Measurements from ENCODE around the gene SMC5. TPM values are rescaled to one million over a fixed set of nuclear protein-coding genes. Genes with fewer than 3 reads are reported as not detected.
A peak's percentile ranks its signal among the peaks of the same experiment; 100 is the strongest.
"Not testable (repeated sequence)": the region's sequence is repeated elsewhere in the genome, so short reads cannot be mapped to it uniquely, and the experiment has no call there.

Gene SMC5
- total and polyA plus RNA-seq, 9 donors: 20.0 to 41.2 (median 29.3) TPM

DNA sequence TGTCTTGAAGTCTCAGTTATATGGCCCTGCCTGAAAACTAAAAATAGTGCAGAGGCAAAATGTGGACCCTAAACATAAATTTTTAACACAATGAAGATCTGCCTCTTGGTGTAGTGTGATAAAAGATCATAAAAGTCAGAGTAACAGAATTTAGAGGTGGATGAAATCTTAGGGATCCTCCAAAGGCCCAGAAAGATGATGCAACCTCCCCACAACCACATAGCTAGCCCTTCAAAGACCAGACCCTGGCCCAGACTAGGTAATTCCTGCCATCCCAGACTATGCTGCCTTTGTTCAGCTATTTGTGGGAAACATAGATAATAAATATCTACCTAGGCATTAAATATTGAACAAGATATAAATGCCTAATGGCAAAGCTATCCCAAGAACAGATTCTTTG is 140.4 kb downstream of the SMC5 start:
- Histone ChIP-seq H3K36me3 (ENCODE audit: control insufficient read depth, insufficient read depth, low read length) (no peaks in the 10 kb centered on the region), H3K27me3 (ENCODE audit: control insufficient read depth, insufficient read depth, low read length) (no peaks in the 10 kb centered on the region), H3K4me3 (ENCODE audit: low read length) (no peak overlapping the region), H3K9me3 (replicated peaks; ENCODE audit: control insufficient read depth, low read depth, low read length) (no peaks in the 10 kb centered on the region), H3K27ac (ENCODE audit: low read length) (no peak overlapping the region), H3K4me1 (ENCODE audit: control insufficient read depth, insufficient read depth, low read length) (no peaks in the 10 kb centered on the region)
- DNase-seq: no peak

- DNase-seq: no peak
- no peaks in the 10 kb centered on the region for H3K4me1 ChIP-seq (ENCODE audit: control insufficient read depth, insufficient read depth, low read length)
- 46% methylated on average over 2 of the region's 5 CpGs for WGBS (ENCODE audit: insufficient coverage)
- no peaks in the 10 kb centered on the region for H3K27me3 ChIP-seq (ENCODE audit: control insufficient read depth, insufficient read depth, low read length)
- no peak overlapping the region for H3K27ac ChIP-seq (ENCODE audit: low read length)
- no peak overlapping the region for H3K4me3 ChIP-seq (ENCODE audit: low read length)
- no peaks in the 10 kb centered on the region for H3K36me3 ChIP-seq (ENCODE audit: control insufficient read depth, insufficient read depth, low read length)
- H3K9me3 ChIP-seq (replicated peaks; ENCODE audit: control insufficient read depth, low read depth, low read length): no peaks in the 10 kb centered on the region
Measured at GRCh38 chr9:70400107-70400892, 141.5 kb downstream of the SMC5 start.

DNA sequence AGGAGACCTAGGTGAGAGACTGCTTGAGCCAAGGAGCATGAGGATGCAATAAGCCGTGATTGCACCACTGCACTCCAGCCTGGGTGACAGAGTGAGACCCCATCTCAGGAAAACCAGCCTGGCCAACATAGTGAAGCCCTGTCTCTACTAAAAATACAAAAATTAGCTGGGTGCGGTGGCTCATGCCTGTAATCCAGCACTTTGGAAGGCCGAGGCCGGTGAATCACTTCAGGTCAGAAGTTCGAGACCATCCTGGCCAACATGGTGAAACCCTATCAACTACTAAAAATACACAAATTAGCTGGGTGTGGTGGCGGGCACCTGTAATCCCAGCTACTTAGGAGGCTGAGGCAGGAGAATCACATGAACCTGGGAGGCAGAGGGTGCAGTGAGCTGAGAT is 142.5 kb downstream of the SMC5 start:
- 88% methylated on average over 1 of the region's 6 CpGs for WGBS (ENCODE audit: insufficient coverage)
- DNase-seq; H3K4me3 ChIP-seq (ENCODE audit: low read length); H3K27me3 ChIP-seq (ENCODE audit: control insufficient read depth, insufficient read depth, low read length); H3K4me1 ChIP-seq (ENCODE audit: control insufficient read depth, insufficient read depth, low read length); H3K9me3 ChIP-seq (replicated peaks; ENCODE audit: control insufficient read depth, low read depth, low read length); H3K36me3 ChIP-seq (ENCODE audit: control insufficient read depth, insufficient read depth, low read length); H3K27ac ChIP-seq (ENCODE audit: low read length): not testable (repeated sequence)

GRCh38 chr9:70402213-70402612 is 143.4 kb downstream of the SMC5 start:
- Histone ChIP-seq H3K27me3 (ENCODE audit: control insufficient read depth, insufficient read depth, low read length) (no peaks in the 10 kb centered on the region), H3K36me3 (ENCODE audit: control insufficient read depth, insufficient read depth, low read length) (no peaks in the 10 kb centered on the region), H3K27ac (ENCODE audit: low read length) (no peak overlapping the region), H3K4me1 (ENCODE audit: control insufficient read depth, insufficient read depth, low read length) (peaks cover 5% of the 10 kb centered on the region), H3K9me3 (replicated peaks; ENCODE audit: control insufficient read depth, low read depth, low read length) (no peaks in the 10 kb centered on the region), H3K4me3 (ENCODE audit: low read length) (no peak overlapping the region)
- DNase-seq: no peak
- no CpG with 5 or more reads among the region's 1 CpG for WGBS (ENCODE audit: insufficient coverage)

GRCh38 chr9:70403166-70403565 is 144.4 kb downstream of the SMC5 start:
- H3K36me3 ChIP-seq (ENCODE audit: control insufficient read depth, insufficient read depth, low read length): no peaks in the 10 kb centered on the region
- H3K4me3 ChIP-seq (ENCODE audit: low read length): no peak overlapping the region
- DNase-seq: no peak
- H3K4me1 ChIP-seq (ENCODE audit: control insufficient read depth, insufficient read depth, low read length): peaks cover 10% of the 10 kb centered on the region
- no peaks in the 10 kb centered on the region for H3K9me3 ChIP-seq (replicated peaks; ENCODE audit: control insufficient read depth, low read depth, low read length)
- 67% methylated on average over 1 of the region's 2 CpGs for whole genome bisulfite sequencing (ENCODE audit: insufficient coverage)
- H3K27me3 ChIP-seq (ENCODE audit: control insufficient read depth, insufficient read depth, low read length): no peaks in the 10 kb centered on the region
- H3K27ac ChIP-seq (ENCODE audit: low read length): no peak overlapping the region

DNA sequence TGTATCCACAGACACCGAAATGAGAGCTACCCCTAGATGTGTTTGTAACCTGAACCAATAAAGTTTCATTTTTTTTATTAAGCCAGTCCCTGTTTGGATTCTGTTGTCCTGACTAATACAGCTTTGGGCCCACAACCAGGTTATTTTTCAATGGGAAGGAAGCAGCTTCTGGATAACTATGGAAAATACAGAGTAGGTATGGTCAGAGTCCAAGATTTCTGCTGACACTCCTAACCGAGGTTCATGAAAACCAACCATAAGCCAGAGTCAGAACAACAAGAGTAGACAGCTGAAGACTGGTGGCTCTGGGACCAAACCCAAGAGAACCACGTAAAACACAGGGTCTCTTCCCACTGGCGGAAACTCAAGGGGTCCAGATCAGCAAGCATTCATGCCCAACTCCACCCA is 144.8 kb downstream of the SMC5 start:
- Histone ChIP-seq H3K4me3 (ENCODE audit: low read length) (no peak overlapping the region), H3K27ac (ENCODE audit: low read length) (no peak overlapping the region), H3K4me1 (ENCODE audit: control insufficient read depth, insufficient read depth, low read length) (peaks cover 10% of the 10 kb centered on the region), H3K36me3 (ENCODE audit: control insufficient read depth, insufficient read depth, low read length) (no peaks in the 10 kb centered on the region), H3K9me3 (replicated peaks; ENCODE audit: control insufficient read depth, low read depth, low read length) (no peaks in the 10 kb centered on the region), H3K27me3 (ENCODE audit: control insufficient read depth, insufficient read depth, low read length) (no peaks in the 10 kb centered on the region)
- 80% methylated on average over 1 of the region's 4 CpGs for WGBS (ENCODE audit: insufficient coverage)
- peak; percentile 50 for DNase-seq

DNA sequence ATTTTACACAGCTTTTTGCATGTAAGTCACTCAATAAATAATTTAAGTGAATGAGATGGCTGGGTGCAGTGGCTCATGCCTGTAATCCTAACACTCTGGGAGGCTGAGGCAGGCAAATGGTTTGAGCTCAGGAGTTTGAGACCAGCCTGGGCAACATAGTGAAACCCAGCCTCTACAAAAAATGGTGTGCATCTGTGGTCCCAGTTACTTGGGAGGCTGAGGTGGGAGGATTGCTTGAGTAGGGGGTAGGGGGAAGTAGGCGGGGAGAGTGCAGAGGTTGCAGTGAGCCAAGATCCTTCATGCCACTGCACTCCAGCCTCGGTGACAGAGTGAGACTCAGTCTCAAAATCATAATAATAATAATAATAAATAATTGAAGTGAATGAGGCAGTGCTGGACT is 145.5 kb downstream of the SMC5 start:
- Histone ChIP-seq H3K9me3 (replicated peaks; ENCODE audit: control insufficient read depth, low read depth, low read length) (no peaks in the 10 kb centered on the region), H3K27ac (ENCODE audit: low read length) (no peak overlapping the region), H3K27me3 (ENCODE audit: control insufficient read depth, insufficient read depth, low read length) (no peaks in the 10 kb centered on the region), H3K4me1 (ENCODE audit: control insufficient read depth, insufficient read depth, low read length) (peaks cover 10% of the 10 kb centered on the region), H3K4me3 (ENCODE audit: low read length) (no peak overlapping the region), H3K36me3 (ENCODE audit: control insufficient read depth, insufficient read depth, low read length) (no peaks in the 10 kb centered on the region)
- no CpG with 5 or more reads among the region's 2 CpGs for WGBS (ENCODE audit: insufficient coverage)
- no peak for DNase-seq

Other genes with a start within 250 kb of the SMC5 start
- gene MAMDC2, start 215.1 kb upstream of the SMC5 start, total RNA-seq: 9.0 TPM
- 10 to 100 TPM in 4 of 8 donors, 1 to 10 TPM in 4; 7.6 to 12.3 (median 9.8) TPM for gene MAMDC2, start 215.1 kb upstream of the SMC5 start, polyA plus RNA-seq (ENCODE audit: insufficient read depth in 1 of 8, insufficient read length in 8 of 8, low replicate concordance in 1 of 8)
- 1.4 TPM for gene KLF9, start 155.7 kb downstream of the SMC5 start, total RNA-seq
- 1 to 10 TPM; 1.3 to 3.8 (median 2.0) TPM for gene KLF9, start 155.7 kb downstream of the SMC5 start, polyA plus RNA-seq (ENCODE audit: insufficient read depth in 1 of 8, insufficient read length in 8 of 8, low replicate concordance in 1 of 8)